GM12878 (cell line): ENCODE results near the gene ERCC1. TPM values are rescaled to one million over a fixed set of nuclear protein-coding genes. Genes with fewer than 3 reads are reported as not detected.

Experiments used
- HSF1 ChIP-seq: fragments of 150-350 bp; IDR thresholded peaks from 2 replicates; pipeline ENCODE4 v1.6.1; 2014; ENCODE audit warnings: mild to moderate bottlenecking, low read depth, low read length
- IRF3 ChIP-seq: fragments of 450-650 bp; IDR thresholded peaks from 2 replicates; pipeline ENCODE4 v1.6.1; 2014; ENCODE audit warnings: mild to moderate bottlenecking
- JUND ChIP-seq: IDR thresholded peaks from 2 replicates; pipeline ENCODE4 v1.6.1; 2012; ENCODE audit warnings: low read depth, mild to moderate bottlenecking, low read length, improper control_type of control experiment, moderate library complexity
- MXI1 ChIP-seq: fragments of 150-350 bp; IDR thresholded peaks from 2 replicates; pipeline ENCODE4 v1.6.1; 2011; ENCODE audit warnings: low read depth, mild to moderate bottlenecking, inconsistent platforms, low read length, improper control_type of control experiment
- NR2C1 ChIP-seq: fragments of 450-650 bp; IDR thresholded peaks from 2 replicates; pipeline ENCODE4 v1.6.1; 2017; ENCODE audit warnings: antibody characterized with exemption, mild to moderate bottlenecking, moderate library complexity
- NR2F1 ChIP-seq: fragments of 450-650 bp; conservative IDR thresholded peaks from 2 replicates; pipeline ENCODE4 v1.6.1; 2017; ENCODE audit warnings: mild to moderate bottlenecking
- RAD21 ChIP-seq: IDR thresholded peaks from 2 replicates; pipeline ENCODE4 v1.6.1; 2011; ENCODE audit warnings: mild to moderate bottlenecking, low read depth, low read length, moderate library complexity; ENCODE audit not compliant: insufficient read depth
- STAT3 ChIP-seq: IDR thresholded peaks from 2 replicates; pipeline ENCODE4 v1.6.1; 2011; ENCODE audit warnings: low read depth, low read length, improper control_type of control experiment
- YBX1 ChIP-seq: fragments of 450-650 bp; IDR thresholded peaks from 2 replicates; pipeline ENCODE4 v1.6.1; 2016; ENCODE audit warnings: antibody characterized with exemption
- ZBTB40 ChIP-seq: fragments of 450-650 bp; IDR thresholded peaks from 2 replicates; pipeline ENCODE4 v1.6.1; 2016; ENCODE audit warnings: mild to moderate bottlenecking, moderate library complexity, borderline replicate concordance
- ZZZ3 ChIP-seq: IDR thresholded peaks from 2 replicates; pipeline ENCODE4 v1.6.1; 2011; ENCODE audit warnings: low read depth; ENCODE audit not compliant: control insufficient read depth, insufficient read length
- polyA plus RNA-seq, 11 experiments: library from polyadenylated mRNA; depleted of rRNA in 4 of 11; unstranded in 6 of 11; stranded (reverse) in 5 of 11; fragments of >200 nt; fragmentation: Nextera tagmentation in 4 of 11; fragmentation: Illumina TruSeq in 1 of 11; extraction: Ambion mirVana in 4 of 11; extraction: Trizol in 1 of 11; gene quantifications; 1 replicate in 1 of 11; 2 replicates in 10 of 11; pipeline versions ENCODE4 v1.2.1 to v1.2.3, GENCODE V29; 2011 to 2016; ENCODE audit warnings: inconsistent platforms in 2 of 11, missing spikeins in 2 of 11, low read depth in 1 of 11
- total RNA-seq, 4 experiments: library from RNA; depleted of rRNA in 3 of 4; stranded (reverse); fragments of >200 nt in 3 of 4; fragmentation: Illumina TruSeq in 1 of 4; extraction: Trizol in 1 of 4; gene quantifications; 2 replicates each; pipeline versions ENCODE4 v1.2.1 to v1.2.3, GENCODE V29; 2013 to 2021
- TF ChIP-seq, protein P1 (sequence below): IDR thresholded peaks from 2 replicates; pipeline ENCODE4 v1.6.1; 2011; ENCODE audit warnings: low read depth, low read length, improper control_type of control experiment, borderline replicate concordance
- TF ChIP-seq, protein P2 (sequence below): fragments of 450-650 bp; IDR thresholded peaks from 2 replicates; pipeline ENCODE4 v1.6.1; 2017; ENCODE audit warnings: mild to moderate bottlenecking, moderate library complexity

Gene ERCC1
- total and polyA plus RNA-seq, 10 of the 15 experiments (the other 5 are each of a cell fraction or from before 2014, with no cell fraction given): 14.7 to 104 (median 61.1) TPM

- TF ChIP-seq, protein P1, sequence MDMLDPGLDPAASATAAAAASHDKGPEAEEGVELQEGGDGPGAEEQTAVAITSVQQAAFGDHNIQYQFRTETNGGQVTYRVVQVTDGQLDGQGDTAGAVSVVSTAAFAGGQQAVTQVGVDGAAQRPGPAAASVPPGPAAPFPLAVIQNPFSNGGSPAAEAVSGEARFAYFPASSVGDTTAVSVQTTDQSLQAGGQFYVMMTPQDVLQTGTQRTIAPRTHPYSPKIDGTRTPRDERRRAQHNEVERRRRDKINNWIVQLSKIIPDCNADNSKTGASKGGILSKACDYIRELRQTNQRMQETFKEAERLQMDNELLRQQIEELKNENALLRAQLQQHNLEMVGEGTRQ: no peak
- TF ChIP-seq ZZZ3 (no peak), IRF3 (no peak), NR2F1 (no peak), MXI1 (peak; percentile 15; the same call in 1 of the 2 replicates), ZBTB40 (no peak), STAT3 (no peak), NR2C1 (no peak), RAD21 (peak; percentile 30; the same call in 1 of the 2 replicates), JUND (no peak), YBX1 (no peak), HSF1 (no peak)
- TF ChIP-seq, protein P2, sequence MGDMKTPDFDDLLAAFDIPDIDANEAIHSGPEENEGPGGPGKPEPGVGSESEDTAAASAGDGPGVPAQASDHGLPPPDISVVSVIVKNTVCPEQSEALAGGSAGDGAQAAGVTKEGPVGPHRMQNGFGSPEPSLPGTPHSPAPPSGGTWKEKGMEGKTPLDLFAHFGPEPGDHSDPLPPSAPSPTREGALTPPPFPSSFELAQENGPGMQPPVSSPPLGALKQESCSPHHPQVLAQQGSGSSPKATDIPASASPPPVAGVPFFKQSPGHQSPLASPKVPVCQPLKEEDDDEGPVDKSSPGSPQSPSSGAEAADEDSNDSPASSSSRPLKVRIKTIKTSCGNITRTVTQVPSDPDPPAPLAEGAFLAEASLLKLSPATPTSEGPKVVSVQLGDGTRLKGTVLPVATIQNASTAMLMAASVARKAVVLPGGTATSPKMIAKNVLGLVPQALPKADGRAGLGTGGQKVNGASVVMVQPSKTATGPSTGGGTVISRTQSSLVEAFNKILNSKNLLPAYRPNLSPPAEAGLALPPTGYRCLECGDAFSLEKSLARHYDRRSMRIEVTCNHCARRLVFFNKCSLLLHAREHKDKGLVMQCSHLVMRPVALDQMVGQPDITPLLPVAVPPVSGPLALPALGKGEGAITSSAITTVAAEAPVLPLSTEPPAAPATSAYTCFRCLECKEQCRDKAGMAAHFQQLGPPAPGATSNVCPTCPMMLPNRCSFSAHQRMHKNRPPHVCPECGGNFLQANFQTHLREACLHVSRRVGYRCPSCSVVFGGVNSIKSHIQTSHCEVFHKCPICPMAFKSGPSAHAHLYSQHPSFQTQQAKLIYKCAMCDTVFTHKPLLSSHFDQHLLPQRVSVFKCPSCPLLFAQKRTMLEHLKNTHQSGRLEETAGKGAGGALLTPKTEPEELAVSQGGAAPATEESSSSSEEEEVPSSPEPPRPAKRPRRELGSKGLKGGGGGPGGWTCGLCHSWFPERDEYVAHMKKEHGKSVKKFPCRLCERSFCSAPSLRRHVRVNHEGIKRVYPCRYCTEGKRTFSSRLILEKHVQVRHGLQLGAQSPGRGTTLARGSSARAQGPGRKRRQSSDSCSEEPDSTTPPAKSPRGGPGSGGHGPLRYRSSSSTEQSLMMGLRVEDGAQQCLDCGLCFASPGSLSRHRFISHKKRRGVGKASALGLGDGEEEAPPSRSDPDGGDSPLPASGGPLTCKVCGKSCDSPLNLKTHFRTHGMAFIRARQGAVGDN: no peak
Measured at GRCh38 chr19:45402298-45403061, 21.2 kb downstream of the ERCC1 start (continued).
